ENCODE measurements around the gene STYX.
A peak's percentile ranks its signal among the peaks of the same experiment; 100 is the strongest.
"Not testable (repeated sequence)": the region's sequence is repeated elsewhere in the genome, so short reads cannot be mapped to it uniquely, and the experiment has no call there.

Gene STYX

DNA sequence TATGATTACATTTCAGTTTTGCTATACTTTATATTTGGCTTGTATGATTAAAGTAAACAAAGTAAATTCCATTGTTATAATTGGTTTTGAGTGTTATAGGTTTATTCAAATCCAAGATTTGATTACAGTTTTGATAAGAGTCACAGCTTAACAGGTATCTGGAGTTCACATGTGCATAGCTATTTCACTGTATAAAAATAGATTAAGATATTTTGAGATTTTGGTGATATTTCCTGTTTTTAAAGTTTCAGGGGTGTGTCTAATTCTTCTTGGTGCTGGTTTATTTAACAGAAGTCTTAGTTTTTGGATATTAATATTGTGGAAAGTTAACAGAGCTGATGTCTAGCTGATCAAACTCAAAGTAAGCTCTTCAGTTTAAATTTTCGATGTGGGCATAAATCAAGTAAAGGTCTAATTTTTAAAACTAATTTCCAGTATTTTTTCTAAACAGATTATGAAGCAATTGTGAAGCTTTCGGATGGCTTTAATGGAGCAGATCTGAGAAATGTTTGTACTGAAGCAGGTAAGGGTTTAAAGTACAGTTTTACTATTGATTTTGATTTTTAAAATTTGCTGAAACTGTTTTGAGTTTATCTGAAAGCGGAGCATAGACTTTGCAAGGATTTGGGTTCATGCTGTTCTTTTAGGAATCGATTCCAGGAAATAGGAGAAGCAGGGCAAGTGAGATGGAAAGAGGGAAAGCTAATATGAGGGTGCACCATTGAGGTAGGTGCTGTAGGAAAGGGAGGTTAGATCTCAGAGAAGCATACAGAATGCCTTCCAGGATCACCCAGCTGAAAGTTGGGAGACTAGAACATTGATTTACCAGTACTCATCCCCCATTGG lies 6.2 kb upstream of the STYX start:
- no peak overlapping the region for H3K27ac ChIP-seq
- no peak for DNase-seq (ENCODE audit: low read depth, low spot score)

DNA sequence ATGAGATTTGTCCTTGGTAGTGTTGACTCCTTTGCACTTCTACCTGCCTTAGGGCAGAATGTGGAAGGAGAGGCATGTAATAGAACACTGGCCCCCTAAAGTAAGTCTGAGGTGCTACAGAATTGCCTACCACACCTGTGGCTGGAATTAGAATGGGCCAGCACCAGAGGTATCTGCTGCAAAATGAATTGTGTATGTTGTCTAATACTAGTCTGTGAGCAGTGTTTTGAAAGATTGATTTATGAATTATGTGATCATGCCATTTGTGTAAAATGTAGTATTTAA lies 5.7 kb upstream of the STYX start:
- no peak for DNase-seq (ENCODE audit: low read depth, low spot score)

DNA sequence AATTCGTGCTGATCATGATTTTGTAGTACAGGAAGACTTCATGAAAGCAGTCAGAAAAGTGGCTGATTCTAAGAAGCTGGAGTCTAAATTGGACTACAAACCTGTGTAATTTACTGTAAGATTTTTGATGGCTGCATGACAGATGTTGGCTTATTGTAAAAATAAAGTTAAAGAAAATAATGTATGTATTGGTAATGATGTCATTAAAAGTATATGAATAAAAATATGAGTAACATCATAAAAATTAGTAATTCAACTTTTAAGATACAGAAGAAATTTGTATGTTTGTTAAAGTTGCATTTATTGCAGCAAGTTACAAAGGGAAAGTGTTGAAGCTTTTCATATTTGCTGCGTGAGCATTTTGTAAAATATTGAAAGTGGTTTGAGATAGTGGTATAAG lies 2.5 kb upstream of the STYX start:
- DNase-seq (ENCODE audit: low read depth, low spot score); H3K27ac ChIP-seq: not testable (repeated sequence)

More for the DNA sequence above, 5.7 kb upstream of the STYX start:
- no peak overlapping the region for H3K27ac ChIP-seq

DNA sequence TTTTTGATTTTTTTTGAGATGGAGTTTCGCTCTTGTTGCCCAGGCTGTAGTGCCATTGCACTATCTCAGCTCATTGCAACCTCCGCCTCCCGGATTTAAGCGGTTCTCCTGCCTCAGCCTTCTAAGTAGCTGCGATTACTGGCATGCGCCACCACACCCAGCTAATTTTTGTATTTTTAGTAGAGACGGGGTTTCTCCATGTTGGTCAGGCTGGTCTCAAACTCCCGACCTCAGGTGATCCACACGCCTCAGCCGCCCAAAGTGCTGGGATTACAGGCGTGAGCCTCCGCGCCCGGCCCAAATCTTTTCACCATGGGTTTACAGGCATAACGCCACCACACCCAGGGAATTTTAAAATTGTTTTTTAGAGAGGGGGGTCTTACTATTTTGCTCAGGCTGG lies 931 bp upstream of the STYX start:
- H3K27ac ChIP-seq, result peak overlapping the region; percentile 57
- not testable (repeated sequence) for DNase-seq (ENCODE audit: low read depth, low spot score)

DNA sequence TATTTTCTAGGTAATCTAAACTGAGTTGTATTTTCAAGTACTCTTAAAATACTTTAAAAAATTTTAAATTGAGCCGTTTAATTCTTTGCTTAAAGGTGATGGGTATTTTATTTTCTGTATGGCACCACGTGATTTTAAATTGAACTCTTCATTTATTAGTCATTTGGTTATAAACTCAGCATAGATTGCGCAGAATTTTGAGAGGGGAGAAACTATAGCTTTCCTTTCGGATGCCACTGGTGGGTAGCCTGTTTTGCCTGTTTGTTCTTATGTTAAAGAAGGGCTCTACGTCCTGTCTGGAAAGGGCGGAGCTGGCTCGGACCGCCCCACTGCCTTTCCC lies 411 bp upstream of the STYX start:
- peak overlapping the region; percentile 57 for H3K27ac ChIP-seq
- DNase-seq (ENCODE audit: low read depth, low spot score), result no peak

DNA sequence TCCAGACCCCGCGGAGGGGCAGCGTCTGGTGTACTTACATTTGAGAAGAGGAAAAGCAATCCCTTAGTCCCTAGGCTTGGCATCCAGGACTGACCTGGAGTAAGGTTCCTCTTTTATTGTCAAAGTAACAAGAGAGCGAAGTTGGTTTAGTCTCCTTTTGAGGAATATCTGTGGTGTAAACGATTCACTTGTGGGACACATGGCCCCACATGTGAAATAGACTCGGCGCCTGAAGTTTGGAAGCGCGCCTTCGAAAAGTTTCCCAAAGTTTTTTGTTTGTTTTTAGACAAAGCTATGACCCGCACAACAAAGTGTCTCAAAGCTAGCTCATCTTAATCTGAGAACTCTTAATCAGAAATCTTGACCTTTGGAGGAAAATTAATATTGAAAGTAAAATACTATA lies 744 bp downstream of the STYX start:
- DNase-seq (ENCODE audit: low read depth, low spot score), result no peak
- H3K27ac ChIP-seq, result peak overlapping the region; percentile 57

DNA sequence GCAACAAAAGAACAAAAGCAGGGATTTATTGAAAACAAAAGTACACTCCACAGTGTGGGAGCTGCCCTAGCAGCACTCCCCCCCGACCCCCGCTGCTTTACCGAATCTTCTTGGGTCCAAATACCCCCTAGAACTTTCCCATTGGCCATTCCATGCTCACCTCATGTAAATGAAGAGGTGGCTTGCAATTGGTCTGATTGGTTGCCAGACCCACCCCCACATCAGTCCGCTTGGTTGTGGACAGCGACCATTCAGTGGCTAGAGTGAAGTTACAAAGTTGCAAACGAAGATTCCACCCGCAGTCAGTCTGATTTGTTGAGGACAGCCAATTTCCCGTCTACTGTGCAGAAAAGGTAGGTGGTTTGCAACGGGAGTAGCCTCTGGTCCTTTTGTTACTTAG lies 3.9 kb downstream of the STYX start:
- DNase-seq (ENCODE audit: low read depth, low spot score), result no peak

DNA sequence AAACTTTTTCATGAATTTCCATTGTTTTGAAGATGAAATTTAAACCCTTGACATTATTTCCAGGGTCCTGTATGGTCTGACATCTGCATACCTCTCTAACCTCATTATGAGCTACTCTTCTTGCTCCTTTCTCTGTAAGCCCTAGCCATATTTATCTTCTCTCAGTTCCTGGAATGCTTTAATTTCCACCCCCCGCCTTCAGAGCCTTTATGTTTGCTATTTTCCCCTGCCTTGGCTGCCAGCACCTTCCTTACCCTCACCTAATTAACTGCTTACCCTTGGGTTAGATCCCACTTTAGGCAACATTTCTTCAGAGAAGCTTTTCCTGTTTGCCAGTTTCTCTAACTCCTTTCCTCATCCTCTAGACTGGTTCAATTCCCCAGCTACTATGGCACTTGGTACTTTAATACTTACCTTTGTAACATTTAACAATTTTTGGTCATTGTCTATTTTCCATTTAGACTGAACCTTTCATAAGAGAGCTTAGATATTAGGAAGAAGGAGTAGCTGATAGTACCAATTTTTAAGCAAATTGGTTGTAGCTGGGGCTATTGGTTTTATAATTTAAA lies 6.0 kb downstream of the STYX start:
- no peak for DNase-seq (ENCODE audit: low read depth, low spot score)
- no peak overlapping the region for H3K27ac ChIP-seq

More for the DNA sequence above, 3.9 kb downstream of the STYX start:
- H3K27ac ChIP-seq, result no peak overlapping the region

DNA sequence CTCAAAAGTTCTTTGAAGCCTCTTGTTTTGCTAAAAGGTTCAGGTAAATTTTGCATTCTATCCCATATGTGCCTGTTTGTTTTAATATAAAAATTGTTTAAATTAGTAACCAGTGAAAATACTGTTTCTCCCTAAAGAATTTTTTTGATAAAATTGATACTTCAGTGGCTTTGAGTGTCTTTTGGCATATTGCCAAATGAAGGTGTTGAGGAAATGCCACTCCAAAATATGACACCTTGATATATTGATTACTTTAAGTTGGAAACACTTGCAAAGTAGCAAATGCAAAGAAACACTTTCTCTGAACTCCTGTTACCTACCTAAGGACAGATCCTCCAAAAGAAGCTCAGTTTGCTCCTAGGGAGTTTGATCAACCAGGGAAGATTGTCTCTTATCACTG lies 8.4 kb downstream of the STYX start:
- H3K27ac ChIP-seq, result no peak overlapping the region
- DNase-seq (ENCODE audit: low read depth, low spot score), result no peak

DNA sequence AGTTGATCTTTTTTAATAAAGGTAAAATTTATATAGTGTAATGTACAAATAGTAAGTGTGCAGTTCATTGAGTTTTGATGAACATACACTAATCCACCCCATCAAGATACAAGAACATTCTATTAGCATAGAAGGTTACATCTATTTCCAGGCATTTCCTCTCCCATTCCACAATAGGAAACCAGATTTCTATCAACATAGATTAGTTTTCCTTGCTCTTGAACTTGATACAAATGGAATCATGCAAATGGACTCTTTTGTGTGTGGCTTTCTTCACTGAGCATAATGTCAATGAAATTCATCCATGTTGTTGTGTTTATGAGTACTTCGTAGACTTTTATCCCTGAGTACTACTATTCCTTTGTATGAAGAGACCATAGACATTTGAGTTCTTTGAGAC lies 10.8 kb downstream of the STYX start:
- H3K27ac ChIP-seq, result no peak overlapping the region

DNA sequence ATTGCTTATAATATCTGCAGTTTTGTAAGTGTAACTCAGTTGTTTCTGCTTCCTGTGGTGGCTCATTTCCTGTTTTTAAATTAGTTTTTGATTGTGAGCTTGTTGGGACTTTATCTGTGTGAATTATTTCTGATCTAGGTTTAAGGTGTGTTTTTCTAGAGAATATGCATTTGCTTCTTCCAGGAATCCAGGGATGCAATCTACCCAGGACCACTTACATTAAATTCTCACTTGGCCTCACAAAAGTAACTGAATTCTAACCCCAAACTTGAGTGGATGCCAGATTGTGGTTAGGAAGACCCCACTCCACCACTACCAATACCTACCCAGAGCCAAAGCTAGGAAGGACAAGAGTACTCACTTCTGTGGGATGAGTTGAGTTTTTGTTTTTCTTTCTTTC lies 11.9 kb downstream of the STYX start:
- DNase-seq (ENCODE audit: low read depth, low spot score), result no peak
- no peak overlapping the region for H3K27ac ChIP-seq

More for the DNA sequence above, 10.8 kb downstream of the STYX start:
- DNase-seq (ENCODE audit: low read depth, low spot score), result no peak

DNA sequence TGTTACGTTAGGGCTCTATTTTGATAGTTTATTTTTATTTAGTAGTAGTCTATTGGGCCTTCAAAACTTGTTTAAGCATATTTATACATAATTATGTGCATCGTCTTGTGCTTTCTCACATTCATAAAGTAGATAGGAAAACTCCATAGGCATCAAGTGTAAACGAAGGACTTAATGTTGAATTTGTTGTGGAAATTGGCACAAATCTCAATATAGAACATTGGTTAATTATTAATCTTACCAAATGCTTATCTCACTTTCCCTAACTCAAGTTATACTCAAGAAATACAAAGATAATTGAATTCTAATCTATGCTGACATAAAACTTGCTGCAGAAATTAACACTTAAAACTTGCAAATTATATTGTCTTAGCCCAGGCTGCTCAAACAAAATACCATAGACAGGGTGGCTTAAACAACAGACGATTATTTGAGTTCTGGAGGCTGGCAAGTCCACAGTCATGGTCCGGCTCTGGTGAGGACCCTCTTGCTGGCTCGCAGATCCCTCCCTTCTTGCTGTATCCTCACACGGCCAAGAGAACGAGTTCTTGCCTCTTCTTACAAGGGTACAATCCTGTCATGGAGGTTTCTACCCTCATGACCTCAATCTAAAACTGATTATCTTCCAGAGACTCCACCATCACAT lies 18.8 kb downstream of the STYX start:
- no peak overlapping the region for H3K27ac ChIP-seq
- no peak for DNase-seq (ENCODE audit: low read depth, low spot score)

DNA sequence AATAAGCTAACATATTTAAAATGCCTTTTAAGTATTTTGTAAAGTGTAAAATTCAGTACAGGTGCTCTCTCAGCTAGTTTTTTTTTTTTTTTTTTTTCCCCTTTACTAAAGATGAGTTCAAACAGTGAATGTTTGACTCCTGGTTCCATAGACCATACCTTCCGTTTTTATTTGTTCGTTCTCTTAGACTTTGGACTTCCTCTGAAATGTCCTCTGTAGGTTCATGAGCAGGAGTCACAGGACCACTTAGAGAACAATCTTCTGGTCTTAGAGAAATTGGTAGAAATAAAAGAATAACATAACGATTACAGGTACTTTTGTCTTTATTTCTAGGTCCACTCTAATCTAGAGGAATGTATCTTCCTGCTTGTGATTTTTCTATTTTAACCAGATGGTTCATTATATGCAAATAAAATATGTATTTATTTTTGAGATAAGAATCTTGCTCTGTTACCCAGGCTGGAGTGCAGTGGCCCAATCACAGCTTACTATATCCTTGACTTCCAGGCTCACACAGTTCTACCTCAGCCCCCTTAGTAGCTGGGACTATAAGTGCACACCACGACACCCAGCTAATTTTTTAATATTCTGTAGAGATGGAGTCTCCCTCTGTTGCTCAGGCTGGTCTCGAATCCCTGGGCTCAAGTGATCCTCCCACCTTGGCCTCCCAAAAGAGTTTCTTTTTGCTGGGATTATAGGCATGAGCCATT lies 25.8 kb downstream of the STYX start:
- H3K27ac ChIP-seq, result no peak overlapping the region
- DNase-seq (ENCODE audit: low read depth, low spot score), result no peak

DNA sequence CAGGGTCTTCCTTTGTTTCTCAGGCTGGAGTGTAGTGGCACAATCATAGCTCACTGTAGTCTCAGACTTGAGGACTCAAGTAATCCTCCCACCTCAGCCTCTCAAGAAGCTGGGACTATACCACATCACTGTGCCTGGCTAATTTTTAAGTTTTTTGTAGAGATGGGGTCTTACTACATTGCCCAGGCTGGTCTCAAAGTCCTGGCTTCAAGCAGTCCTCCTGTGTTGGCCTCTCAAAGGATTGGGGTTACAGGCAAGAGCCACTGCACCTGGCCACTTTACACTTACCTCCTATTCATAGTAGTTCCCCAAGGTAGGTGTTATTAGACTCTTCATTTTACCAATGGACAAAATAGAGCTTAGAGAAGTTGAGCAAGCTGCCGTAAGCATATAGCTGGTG lies 29.2 kb downstream of the STYX start:
- no peak overlapping the region for H3K27ac ChIP-seq
- no peak for DNase-seq (ENCODE audit: low read depth, low spot score)

DNA sequence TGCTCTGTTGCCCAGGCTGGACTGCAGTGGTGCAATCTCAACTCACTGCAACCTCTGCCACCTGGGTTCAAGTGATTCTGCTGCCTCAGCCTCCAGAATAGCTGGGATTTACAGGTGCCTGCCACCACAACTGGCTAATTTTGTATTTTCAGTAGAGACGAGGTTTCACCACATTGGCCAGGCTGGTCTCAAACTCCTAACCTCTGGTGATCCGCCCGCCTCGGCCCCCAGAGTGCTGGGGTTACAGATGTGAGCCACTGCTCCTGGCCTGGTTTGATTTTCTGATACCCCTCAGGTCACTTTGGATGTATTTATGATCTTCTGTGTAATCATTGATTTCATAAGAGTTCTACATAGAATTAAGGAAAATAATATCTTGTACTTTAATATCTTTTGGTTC lies 33.0 kb downstream of the STYX start:
- DNase-seq (ENCODE audit: low read depth, low spot score); H3K27ac ChIP-seq: not testable (repeated sequence)

DNA sequence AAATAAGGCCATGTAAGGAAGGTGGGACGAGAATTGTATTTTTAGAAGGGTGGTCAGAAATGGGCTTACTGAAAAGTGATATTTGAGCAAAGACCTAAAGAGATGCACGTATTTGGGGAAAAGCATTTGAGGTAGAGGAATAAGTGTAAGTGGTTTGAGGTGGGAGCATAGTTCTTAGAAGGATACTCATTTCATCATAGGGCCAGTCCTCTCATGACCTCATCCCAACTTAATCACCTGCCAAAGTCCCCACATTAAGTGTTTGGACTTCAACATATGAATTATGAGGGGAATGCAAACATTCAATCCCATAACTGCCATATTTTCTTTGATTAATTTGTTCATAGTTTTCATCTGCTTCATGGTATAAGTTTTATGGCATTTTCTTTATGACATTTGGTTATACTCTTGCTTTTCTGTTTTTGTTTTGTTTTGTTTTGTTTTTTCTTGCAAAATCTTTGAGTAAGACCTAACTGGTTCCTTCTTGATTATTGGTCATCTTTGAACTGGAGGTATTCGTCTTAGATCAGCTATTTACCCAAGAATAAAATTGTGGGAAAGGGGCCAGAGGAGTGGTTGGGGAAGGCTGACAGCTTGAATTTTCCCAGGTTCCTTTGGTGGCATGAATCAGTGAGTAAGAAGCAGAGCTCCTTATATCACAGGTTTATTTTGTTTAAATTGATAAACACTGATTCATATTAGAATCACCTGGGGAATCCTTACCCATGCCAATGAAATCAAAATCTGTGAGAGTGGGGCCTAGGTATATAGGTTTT lies 37.3 kb downstream of the STYX start:
- DNase-seq (ENCODE audit: low read depth, low spot score), result no peak
- H3K27ac ChIP-seq, result peak overlapping the region; percentile 17

DNA sequence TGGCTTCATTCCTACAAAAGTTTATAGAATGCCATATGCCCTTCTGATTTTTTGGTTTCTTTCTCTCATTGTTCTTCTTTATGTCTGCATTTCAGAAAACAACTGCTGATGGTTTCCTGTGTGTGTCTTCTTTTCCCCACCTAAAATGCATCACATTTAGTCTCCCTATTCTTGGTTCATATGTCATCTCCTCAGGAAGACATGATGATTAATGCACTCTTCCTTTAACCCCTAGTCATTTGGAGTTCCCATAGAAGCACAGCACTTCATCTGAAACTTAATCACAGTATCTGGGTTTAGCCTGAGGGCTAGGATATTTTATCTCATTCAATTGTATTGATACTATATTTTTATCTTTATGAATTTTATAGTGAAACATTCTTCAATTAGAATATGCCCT lies 39.9 kb downstream of the STYX start:
- no peak for DNase-seq (ENCODE audit: low read depth, low spot score)
- no peak overlapping the region for H3K27ac ChIP-seq

DNA sequence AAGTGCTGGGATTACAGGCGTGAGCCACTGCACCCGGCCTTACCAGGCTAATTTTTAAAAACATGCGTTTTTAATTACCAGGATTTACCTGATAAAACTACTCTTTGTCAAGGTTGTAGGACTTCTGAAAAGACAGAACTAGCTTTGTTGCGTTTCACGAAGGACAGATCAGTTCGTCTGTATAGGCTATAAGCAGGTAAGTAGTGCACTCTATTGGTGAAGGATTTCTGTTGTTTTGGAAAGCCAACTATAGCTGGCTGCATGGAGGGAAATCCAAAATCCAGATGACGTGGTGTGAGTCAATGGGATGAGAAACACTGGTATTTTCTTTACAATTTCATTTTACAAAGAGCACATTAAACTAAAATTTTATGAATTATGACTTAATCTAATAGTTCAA lies 46.9 kb downstream of the STYX start:
- no peak for DNase-seq (ENCODE audit: low read depth, low spot score)
- no peak overlapping the region for H3K27ac ChIP-seq

DNA sequence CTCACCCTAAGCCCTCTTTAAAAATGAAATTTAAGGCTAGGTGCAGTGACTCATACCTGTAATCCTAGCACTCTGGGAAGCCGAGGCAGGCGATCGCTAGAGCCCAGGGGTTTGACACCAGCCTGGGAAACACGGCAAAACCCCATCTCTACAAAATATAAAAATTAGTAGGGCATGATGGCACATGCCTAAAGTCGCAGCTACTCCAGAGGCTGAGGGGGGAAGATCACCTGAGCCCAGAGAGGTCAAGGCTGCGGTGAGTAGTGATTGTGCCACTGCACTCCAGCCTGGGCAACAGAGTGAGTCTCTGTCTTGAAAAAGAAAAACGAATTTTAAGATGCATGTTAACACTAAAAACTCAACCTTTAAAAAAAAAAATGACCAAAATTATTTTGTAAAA lies 48.7 kb downstream of the STYX start:
- no peak overlapping the region for H3K27ac ChIP-seq
- DNase-seq (ENCODE audit: low read depth, low spot score), result no peak

DNA sequence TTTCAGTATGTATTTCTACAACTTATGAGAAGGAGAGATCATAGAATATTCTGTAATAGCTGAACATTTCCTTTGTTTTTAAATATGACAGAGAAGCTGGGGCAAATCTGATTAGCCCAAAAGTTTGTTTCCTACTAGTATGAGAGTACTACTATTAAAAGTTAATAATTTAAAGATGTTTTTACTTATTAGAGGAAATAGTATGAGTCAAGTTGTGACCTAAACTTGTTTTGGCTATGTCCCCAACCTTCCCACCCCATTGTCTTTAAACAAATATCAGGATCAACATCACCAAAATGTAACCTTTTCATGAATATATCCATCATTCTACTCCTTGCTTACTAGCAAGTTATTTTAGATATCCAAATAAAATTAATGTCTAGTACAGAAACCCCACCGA lies 50.9 kb downstream of the STYX start:
- no peak overlapping the region for H3K27ac ChIP-seq
- DNase-seq (ENCODE audit: low read depth, low spot score), result no peak

DNA sequence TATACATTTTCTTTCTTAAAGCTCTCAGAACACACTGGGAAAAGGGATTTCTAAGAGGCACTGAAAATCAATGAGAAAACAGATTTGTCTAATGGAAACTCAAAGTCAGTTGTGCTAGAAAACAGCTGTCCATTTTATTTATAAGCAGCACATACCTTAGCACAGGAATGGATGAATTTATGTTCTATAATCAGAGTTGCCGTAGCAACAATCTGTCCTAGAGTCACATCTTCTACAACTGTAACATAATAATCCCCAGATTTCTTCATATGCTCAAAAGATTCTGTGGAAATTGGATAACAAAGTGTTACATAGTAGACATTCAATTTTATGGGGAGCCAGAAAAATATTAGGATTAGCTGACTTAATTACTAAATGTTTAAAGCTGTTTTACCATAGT lies 51.7 kb downstream of the STYX start:
- H3K27ac ChIP-seq, result no peak overlapping the region
- DNase-seq (ENCODE audit: low read depth, low spot score), result no peak

Measured in epithelial cell of prostate (primary cell).